D341Med (cell line): ENCODE measurements around the gene CGNL1.
A peak's percentile ranks its signal among the peaks of the same experiment; 100 is the strongest.

Experiments used
- DNase-seq: peaks from one replicate; pipeline ENCODE4 v3.0.0; 2012; ENCODE audit warnings: low spot score

The CGNL1 gene

GRCh38 chr15:57375827-57376695, at the start of gene CGNL1:
Gene CGNL1 (plus strand): TSS chr15:57376505. CDS start chr15:57438000, 61,495 bp downstream.
- peak; percentile 69 for DNase-seq

GRCh38 chr15:57327985-57328471, 48.3 kb upstream of the CGNL1 start:
- DNase-seq = no peak

GRCh38 chr15:57328479-57328878, 47.8 kb upstream of the CGNL1 start:
- DNase-seq = no peak

- DNase-seq = no peak
These were observed 47.4 kb upstream of the CGNL1 start for GRCh38 chr15:57328897-57329296.

GRCh38 chr15:57329582-57330367, 46.5 kb upstream of the CGNL1 start:
- no peak for DNase-seq

GRCh38 chr15:57330619-57331340, 45.5 kb upstream of the CGNL1 start:
- no peak for DNase-seq

GRCh38 chr15:57332326-57332725, 44.0 kb upstream of the CGNL1 start:
- DNase-seq = no peak

GRCh38 chr15:57333487-57333886, 42.8 kb upstream of the CGNL1 start:
- DNase-seq = no peak

- DNase-seq = no peak
These were observed 42.0 kb upstream of the CGNL1 start for GRCh38 chr15:57334257-57334656.

GRCh38 chr15:57335293-57335715, 41.0 kb upstream of the CGNL1 start:
- no peak for DNase-seq

GRCh38 chr15:57335719-57336118, 40.6 kb upstream of the CGNL1 start:
- no peak for DNase-seq

- no peak for DNase-seq
These were observed 38.4 kb upstream of the CGNL1 start for GRCh38 chr15:57337868-57338411.

- no peak for DNase-seq
These were observed 37.0 kb upstream of the CGNL1 start for GRCh38 chr15:57339321-57339720.

- peak; percentile 73 for DNase-seq
These were observed 35.5 kb upstream of the CGNL1 start for GRCh38 chr15:57340682-57341259.

GRCh38 chr15:57343048-57343447, 33.3 kb upstream of the CGNL1 start:
- DNase-seq = no peak

- no peak for DNase-seq
These were observed 32.8 kb upstream of the CGNL1 start for GRCh38 chr15:57343498-57343897.

GRCh38 chr15:57344282-57344681, 32.0 kb upstream of the CGNL1 start:
- no peak for DNase-seq

GRCh38 chr15:57345584-57345983, 30.7 kb upstream of the CGNL1 start:
- no peak for DNase-seq

GRCh38 chr15:57348081-57348480, 28.2 kb upstream of the CGNL1 start:
- no peak for DNase-seq

- DNase-seq = no peak
These were observed 23.6 kb upstream of the CGNL1 start for GRCh38 chr15:57352535-57353316.

GRCh38 chr15:57353317-57353804, 22.9 kb upstream of the CGNL1 start:
- no peak for DNase-seq
